NCI-H1417 treated with DMSO at 0.1 percent for 48 hours (cell line): ENCODE results near the gene OCIAD2.
A peak's percentile ranks its signal among the peaks of the same experiment; 100 is the strongest.
"Not testable (repeated sequence)": the region's sequence is repeated elsewhere in the genome, so short reads cannot be mapped to it uniquely, and the experiment has no call there.

Experiments used
- DNase-seq: peaks from one replicate; lab custom pipeline; 2025; lab: John Stamatoyannopoulos, UW

Gene OCIAD2, protein sequence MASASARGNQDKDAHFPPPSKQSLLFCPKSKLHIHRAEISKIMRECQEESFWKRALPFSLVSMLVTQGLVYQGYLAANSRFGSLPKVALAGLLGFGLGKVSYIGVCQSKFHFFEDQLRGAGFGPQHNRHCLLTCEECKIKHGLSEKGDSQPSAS

DNA sequence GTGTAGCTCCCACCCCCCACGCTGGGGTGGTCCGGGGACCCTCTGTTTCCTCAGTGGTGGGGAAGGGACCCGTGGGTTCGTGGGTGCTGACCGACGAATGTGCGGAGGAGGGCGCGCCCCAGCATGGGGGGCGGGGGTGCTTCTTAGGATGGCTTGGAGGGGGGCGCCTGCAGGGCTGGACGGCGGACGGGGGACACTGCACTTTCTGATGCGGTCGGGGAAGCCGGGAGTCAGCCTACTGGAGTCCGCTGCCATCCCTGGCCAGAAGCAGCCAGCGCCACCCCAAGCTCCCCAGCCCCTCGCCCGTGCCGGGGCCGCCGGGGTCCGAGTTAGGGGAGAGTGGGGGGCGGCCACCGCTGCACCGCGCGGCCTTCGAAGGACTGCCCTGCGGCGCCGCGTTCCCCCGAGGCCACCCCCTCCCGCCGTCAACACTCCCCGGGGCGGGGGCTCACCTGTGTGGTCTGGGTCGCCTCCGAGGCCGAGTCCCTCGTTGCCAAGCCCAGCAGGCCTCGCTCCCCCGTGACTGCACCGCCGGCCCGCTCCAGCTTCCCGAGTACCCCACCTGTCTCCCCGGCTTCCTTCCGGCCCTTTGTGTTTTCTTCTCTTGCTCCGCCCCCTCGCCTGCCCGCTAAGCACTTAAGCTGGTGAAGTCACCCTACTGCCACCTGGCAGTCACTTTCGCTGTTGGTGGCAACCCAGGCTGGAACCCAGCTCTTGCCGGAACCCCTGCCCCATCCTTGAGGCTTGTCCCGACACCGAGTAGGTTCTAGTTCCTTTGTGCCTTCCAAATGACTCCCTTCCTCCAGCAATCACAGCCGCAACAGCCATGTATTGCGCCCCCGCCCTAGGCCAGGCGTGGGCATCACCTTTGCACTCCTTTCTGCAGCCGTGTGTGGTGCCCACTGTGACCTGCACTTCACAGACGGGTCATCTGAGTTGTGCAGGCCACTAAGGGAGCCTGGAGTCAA, at the start of gene OCIAD2:
TSS of gene OCIAD2 (minus strand) at position 569 of the 968 bp plus-strand sequence. CDS start 2,225 bp downstream, outside the sequence.
- DNase-seq = peak; percentile 53

DNA sequence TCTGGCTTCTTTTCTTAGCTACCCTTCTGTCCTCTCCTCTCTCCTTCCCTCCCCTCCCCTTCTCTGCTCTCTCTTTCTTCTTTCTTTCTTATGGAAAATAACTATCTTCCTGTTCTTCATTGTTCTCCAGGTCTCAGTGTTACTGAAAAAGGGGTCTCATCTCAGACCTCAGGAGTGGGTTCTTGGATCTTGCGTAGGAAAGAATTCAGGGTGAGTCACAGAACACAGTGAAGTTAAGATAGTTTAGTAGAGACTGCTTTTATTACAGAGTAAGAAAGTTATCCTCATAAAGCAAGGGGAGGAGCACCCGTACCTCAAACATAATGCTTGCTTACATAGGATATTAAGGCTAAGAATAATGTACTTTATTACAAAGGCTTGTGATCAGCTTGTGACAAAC, 47.7 kb upstream of the OCIAD2 start:
- no peak for DNase-seq

DNA sequence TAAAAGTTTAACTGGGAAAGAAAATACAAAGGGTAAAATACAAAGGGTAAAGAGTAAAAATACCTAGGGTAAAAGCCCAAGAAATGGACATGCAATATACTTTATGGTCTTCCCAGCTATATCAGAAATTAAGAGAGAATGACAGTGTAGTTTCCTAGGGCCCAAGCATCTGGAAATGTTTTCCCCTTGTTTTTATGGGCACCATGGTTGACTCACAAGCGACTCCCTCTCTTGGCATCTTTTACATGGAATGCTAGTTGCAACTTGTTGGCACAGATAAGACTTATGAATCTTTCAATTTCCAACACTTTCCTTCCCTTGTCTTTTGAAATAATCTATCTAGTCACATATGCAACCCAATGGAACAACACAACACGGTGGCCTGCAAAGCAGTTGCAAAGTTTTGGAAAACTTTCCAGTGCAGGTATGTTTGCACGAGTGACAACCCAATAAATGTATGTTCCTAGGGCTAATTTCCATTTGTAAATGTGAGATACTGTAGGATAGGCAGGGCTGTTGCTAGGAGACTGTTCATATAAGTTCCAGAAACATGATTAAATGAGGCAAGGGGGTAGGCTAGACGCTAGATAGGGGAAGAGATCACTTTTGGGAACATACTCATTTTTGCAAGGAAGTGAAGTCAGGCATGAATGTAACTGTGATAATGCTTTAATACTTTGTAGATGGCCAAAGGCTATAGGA, 43.1 kb upstream of the OCIAD2 start:
- no peak for DNase-seq

DNA sequence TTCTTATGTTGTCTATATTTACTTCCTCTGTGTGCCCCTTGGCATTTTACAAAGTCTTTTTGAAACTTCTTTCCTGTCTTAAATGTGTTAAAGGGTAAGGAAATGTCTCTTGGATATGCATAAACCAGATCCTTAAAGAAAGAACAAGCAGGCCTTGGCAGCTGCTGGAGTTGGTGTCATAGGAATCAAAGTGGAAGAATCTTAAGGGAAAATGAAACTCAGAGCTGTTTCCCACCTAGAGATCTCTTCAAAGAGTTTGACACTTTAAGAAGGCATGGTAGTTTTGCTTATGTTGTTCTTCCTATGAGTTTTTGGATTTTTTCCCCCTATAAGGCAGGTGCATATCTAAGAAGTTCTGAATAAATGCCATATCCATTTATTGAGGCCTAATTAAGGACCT, 42.5 kb upstream of the OCIAD2 start:
- no peak for DNase-seq

- no peak for DNase-seq
These were observed 41.2 kb upstream of the OCIAD2 start for GRCh38 chr4:48947731-48948130.

- DNase-seq = peak; percentile 82
These were observed 39.4 kb upstream of the OCIAD2 start for GRCh38 chr4:48945981-48946380.

DNA sequence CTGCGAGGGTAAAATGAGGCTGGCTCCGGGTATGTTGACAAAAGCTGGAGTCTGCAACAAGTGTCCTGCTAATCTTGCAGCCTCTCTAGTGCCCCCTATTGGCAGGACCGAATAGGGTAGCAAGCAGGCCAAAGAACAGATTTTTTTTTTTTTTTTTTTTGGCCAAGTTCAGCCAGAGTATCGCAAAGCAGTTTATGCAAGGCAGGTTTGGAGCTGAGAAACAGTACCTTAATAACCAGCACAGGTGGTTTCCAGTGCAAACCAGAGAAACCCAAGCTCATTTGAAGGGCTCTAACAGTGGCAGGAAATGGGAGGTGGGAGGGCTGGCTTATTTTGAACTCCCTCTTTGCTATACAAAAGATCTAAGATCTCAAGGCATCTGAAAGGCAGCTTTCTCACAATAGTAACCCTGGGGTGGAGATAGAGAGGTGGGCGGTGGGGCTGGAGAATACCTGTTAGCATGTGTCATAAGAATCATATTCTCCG, 38.2 kb upstream of the OCIAD2 start:
- no peak for DNase-seq

DNA sequence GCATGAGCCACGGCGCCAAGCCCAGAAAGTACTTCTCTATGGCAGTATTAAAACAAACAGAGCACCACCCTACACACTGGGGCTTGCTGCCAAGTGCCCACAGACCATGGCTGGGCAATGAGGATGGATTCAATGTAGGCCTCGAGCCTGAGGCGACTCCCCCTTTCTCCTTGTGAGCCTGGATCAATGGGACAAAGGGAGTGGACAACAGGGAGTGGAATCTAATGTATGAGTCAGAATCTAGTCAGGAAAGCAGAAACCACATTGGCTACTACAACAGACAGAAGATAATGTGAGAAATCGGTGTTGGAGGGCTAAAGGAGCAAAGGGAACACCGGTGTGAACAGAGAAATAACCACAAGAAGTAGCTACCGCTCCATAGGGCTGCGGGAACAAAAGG, 37.7 kb upstream of the OCIAD2 start:
- DNase-seq = no peak

- no peak for DNase-seq
These were observed 36.8 kb upstream of the OCIAD2 start for GRCh38 chr4:48943387-48943786.

GRCh38 chr4:48939785-48940184, 33.2 kb upstream of the OCIAD2 start:
- no peak for DNase-seq

DNA sequence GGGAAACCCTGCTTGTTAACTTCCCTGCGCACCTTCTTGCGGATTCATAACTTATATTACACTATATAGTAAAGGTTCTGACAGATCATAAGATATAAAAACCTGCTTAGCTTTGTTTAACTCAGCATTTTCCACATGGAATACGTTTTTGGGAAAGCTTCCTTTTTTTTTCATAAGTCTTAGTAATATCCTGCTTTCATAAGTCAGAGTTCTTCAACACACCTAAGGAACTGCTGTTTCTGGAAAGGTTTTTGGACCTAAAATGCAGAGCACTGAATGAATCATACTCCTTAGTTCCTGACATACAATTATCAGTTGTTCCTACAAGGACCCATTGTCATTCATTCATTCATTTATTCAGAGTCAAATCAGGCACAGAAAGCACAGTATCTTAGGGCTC, 32.3 kb upstream of the OCIAD2 start:
- DNase-seq = no peak

GRCh38 chr4:48937033-48937432, 30.5 kb upstream of the OCIAD2 start:
- DNase-seq = no peak

DNA sequence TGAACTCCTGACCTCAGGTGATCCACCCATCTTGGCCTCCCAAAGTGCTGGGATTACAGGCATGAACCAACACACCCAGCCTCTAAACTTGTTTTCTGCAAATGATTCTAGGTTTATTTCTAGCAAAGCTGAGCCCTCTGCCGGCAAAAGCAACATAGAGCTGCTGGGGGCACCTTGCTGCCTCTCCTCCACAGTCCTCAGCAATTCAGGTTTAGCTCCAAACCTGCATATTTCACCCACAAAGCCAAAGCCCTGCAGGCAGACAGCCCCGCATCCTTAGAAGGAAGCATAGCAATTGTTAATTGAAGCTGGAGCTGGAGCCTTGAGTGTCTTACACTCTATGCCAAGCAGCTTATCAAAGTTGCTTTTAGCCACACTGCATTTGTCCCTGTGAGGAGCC, 24.9 kb upstream of the OCIAD2 start:
- DNase-seq = no peak

DNA sequence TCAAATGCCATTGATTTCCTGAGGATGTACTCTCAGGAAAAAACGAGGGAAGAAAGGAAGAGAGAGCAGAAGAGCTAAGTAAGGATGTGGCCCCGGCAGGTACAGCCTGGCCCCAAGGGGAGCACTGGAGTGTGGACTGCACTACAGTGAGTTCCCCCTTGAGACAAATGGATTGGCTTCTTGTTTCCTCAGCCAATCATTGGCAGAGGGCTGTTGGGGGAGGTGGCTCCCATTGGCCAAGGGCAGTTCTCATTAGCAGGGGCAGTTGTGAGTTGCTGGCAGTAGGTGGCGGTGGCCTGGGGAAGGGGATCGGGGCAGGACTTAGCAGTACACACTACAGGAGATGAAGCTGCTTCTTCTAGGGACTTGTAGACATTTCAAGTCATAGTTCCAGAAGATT, 24.1 kb upstream of the OCIAD2 start:
- no peak for DNase-seq

GRCh38 chr4:48924416-48924815, 17.8 kb upstream of the OCIAD2 start:
- DNase-seq = no peak

GRCh38 chr4:48923065-48923464, 16.5 kb upstream of the OCIAD2 start:
- not testable (repeated sequence) for DNase-seq

DNA sequence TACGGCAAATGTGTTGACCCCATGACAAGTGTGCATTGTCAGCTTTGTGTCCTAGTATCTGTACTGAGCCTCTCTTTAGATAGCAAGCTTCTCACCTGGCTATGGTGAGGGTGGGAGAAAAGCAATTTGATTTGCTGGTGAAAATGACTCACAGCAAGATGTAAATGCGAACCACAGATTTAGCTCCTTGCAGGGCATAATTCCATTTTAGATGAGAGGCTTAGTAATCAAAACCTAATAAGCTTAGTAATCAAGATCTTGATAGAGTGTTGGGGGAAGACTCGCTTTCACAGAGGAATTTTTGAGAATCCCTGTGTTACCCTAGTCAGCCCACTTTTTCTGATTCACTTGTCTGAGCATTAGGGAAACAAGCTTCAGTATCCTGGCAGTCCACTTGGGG, 7.7 kb upstream of the OCIAD2 start:
- no peak for DNase-seq

- DNase-seq = no peak
These were observed 6.8 kb upstream of the OCIAD2 start for GRCh38 chr4:48913346-48913745.

- DNase-seq = no peak
These were observed 5.8 kb upstream of the OCIAD2 start for GRCh38 chr4:48912349-48912748.

- DNase-seq = no peak
These were observed 3.9 kb upstream of the OCIAD2 start for GRCh38 chr4:48910511-48910910.

DNA sequence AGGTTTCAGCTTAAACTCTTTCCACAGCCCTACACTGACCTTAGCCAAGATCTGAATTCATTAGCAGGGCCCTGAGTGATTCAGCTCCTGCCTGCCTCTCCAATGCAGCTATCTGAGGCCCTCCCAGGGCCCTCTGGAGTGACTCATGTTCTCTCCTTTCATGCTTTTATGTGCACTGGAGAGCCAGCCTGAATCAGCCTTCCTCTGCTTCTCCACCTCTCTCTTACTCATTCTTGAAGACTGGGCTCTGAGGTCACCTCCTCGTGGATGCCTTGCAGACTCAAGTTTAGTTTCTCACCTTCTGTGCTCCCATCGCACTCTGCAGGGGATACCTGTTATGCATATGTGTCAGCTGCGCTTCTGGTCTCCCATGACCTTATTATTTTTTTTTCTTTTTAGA, 3.1 kb upstream of the OCIAD2 start:
- no peak for DNase-seq

DNA sequence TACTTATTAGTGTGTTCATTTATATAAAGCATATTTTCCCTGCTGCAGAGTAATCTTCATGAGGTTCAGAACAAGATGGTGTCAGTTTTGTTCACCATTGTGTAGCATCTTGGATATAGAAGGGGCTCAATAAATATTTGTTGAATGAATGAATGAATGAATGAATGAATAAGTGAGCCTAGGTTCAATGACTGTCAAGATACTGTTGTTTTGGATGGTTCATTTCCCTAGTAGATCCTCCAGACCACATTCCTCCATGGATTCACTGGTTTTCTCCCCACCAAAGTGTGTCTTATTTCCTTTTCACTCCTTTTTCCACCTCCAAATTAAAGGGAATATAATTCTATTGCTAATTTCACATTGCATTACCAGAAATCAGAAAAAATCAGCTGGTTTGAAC, 2.1 kb upstream of the OCIAD2 start:
- DNase-seq = no peak
